ENCODE data around the gene PDCD2.

PDCD2 gene

GRCh38 chr6:170525795-170526194, 58.6 kb downstream of the PDCD2 start:
- DNase-seq (ENCODE audit: insufficient read length, low spot score) (no peak), FAIRE-seq (no peak)
- TF ChIP-seq CTCF (IDR thresholded peaks at IDR 0.05; ENCODE audit: insufficient read depth, missing control alignments), result no peak

Data from D721Med (cell line).